Astrocyte (in vitro differentiated cells and primary cell): Measurements from ENCODE around the gene HECTD4. TPM values are rescaled to one million over a fixed set of nuclear protein-coding genes. Genes with fewer than 3 reads are reported as not detected.

ENCODE experiments used
- DNase-seq: peaks from one replicate; pipeline ENCODE4 v3.0.0-alpha.2; 2010; ENCODE audit warnings: low read depth
- FAIRE-seq: peaks from 2 replicates; lab custom pipeline; 2011; peaks lifted over from hg19 to GRCh38; lab: Jason Lieb, UNC
- H2AFZ ChIP-seq: 2 replicates; pipeline ENCODE4 v1.6.0; 2012; ENCODE audit warnings: low read depth, low read length, inconsistent platforms
- H3K27ac ChIP-seq: 2 replicates; pipeline ENCODE4 v1.5.1; 2011; ENCODE audit warnings: low read depth, low read length, inconsistent platforms
- H3K27me3 ChIP-seq: 2 replicates; pipeline ENCODE4 v1.6.0; 2011; ENCODE audit warnings: low read length, inconsistent platforms; ENCODE audit not compliant: insufficient read depth
- H3K36me3 ChIP-seq: 2 replicates; pipeline ENCODE4 v1.5.1; 2011; ENCODE audit warnings: low read length, inconsistent platforms; ENCODE audit not compliant: insufficient read depth
- H3K4me1 ChIP-seq: 2 replicates; pipeline ENCODE4 v1.5.1; 2011; ENCODE audit warnings: low read length, inconsistent platforms; ENCODE audit not compliant: insufficient read depth
- H3K4me2 ChIP-seq: 2 replicates; pipeline ENCODE4 v1.6.0; 2012; ENCODE audit warnings: low read length, inconsistent platforms
- H3K4me3 ChIP-seq: 2 replicates; pipeline ENCODE4 v1.5.1; 2011; ENCODE audit warnings: low read depth, mild to moderate bottlenecking, low read length, inconsistent platforms; ENCODE audit not compliant: insufficient read depth
- H3K79me2 ChIP-seq: 2 replicates; pipeline ENCODE4 v1.6.0; 2012; ENCODE audit warnings: mild to moderate bottlenecking, low read length, inconsistent platforms; ENCODE audit not compliant: insufficient read depth
- H3K9ac ChIP-seq: 2 replicates; pipeline ENCODE4 v1.6.0; 2012; ENCODE audit warnings: mild to moderate bottlenecking, low read length, inconsistent platforms
- H3K9me3 ChIP-seq: 2 replicates; pipeline ENCODE4 v1.5.1; 2012; ENCODE audit warnings: low read depth, mild to moderate bottlenecking, low read length, inconsistent platforms; ENCODE audit not compliant: insufficient read depth
- H4K20me1 ChIP-seq: 2 replicates; pipeline ENCODE4 v1.6.0; 2012; ENCODE audit warnings: low read length, inconsistent platforms; ENCODE audit not compliant: insufficient read depth
- H3K27ac Mint-ChIP-seq: one replicate; pipeline ENCODE4 v1.8.0; 2021; ENCODE audit warnings: mild to moderate bottlenecking, mixed read lengths; ENCODE audit not compliant: unreplicated experiment
- H3K27me3 Mint-ChIP-seq: one replicate; pipeline ENCODE4 v1.8.0; 2021; ENCODE audit warnings: low read depth, mixed read lengths; ENCODE audit not compliant: unreplicated experiment
- H3K36me3 Mint-ChIP-seq: one replicate; pipeline ENCODE4 v1.8.0; 2021; ENCODE audit warnings: low read depth, mixed read lengths; ENCODE audit not compliant: unreplicated experiment
- H3K4me1 Mint-ChIP-seq: one replicate; pipeline ENCODE4 v1.8.0; 2021; ENCODE audit warnings: low read depth, mixed read lengths; ENCODE audit not compliant: unreplicated experiment
- H3K4me3 Mint-ChIP-seq: one replicate; pipeline ENCODE4 v1.8.0; 2021; ENCODE audit warnings: mild to moderate bottlenecking, moderate library complexity, mixed read lengths; ENCODE audit not compliant: unreplicated experiment
- H3K9me3 Mint-ChIP-seq: one replicate; pipeline ENCODE4 v1.8.0; 2021; ENCODE audit warnings: mild to moderate bottlenecking, mixed read lengths; ENCODE audit not compliant: unreplicated experiment
- EZH2 ChIP-seq: IDR thresholded peaks from 2 replicates; pipeline ENCODE4 v1.6.1; 2012; ENCODE audit warnings: mild to moderate bottlenecking, low read length, inconsistent platforms; ENCODE audit not compliant: insufficient read depth
- total RNA-seq: library from RNA; stranded (reverse); gene quantifications from 2 replicates; pipeline ENCODE4 v1.2.1, GENCODE V29; 2021
- TF ChIP-seq, protein P1 (sequence below): IDR thresholded peaks from 2 replicates; pipeline ENCODE4 v1.5.1; 2011; ENCODE audit warnings: low read depth, mild to moderate bottlenecking, inconsistent platforms, low read length, moderate library complexity; ENCODE audit not compliant: insufficient read depth

HECTD4 gene
- total RNA-seq, 1 donor from 2014 or later = 38.9 TPM

DNA sequence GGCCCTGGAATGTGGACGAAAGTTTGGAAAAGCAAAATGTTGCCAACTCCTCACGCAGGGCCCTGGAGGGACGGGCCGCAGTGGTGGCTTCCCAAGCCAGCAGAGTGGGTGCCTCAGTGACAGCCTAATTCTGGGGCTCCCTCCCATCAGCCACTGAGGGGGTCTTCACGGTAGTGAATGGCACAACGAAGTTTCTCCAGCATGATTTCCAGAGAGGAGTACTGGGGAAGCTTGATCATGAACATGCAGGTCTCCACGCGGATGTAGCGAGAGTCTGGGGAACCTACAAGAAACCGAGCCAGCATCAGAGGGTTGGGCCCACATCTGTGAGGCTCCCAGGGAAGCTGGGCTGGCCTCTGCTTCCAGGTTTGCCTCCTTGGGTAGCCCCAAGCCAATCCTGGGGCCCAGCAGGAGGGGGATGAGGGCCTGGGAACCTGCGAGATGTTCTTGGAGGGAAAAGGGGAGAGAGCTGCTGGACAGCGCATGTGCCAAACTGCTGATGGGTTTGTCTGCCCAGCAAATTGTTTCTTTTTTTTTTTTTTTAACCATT is 219.9 kb downstream of the HECTD4 start:
- FAIRE-seq (no peak), DNase-seq (no peak)
- H3K36me3 ChIP-seq = peaks cover 9% of the 10 kb centered on the region
- H2AFZ ChIP-seq = no peak overlapping the region
- H3K9me3 ChIP-seq = no peaks in the 10 kb centered on the region
- Mint-ChIP-seq H3K4me3 (no peak overlapping the region), H3K36me3 (peaks cover 44% of the 10 kb centered on the region), H3K27ac (no peak overlapping the region), H3K4me1 (no peaks in the 10 kb centered on the region), H3K9me3 (peaks cover 8% of the 10 kb centered on the region), H3K27me3 (no peaks in the 10 kb centered on the region)
- no peaks in the 10 kb centered on the region for H4K20me1 ChIP-seq
- no peak overlapping the region for H3K27ac ChIP-seq
- no peak overlapping the region for H3K9ac ChIP-seq
- no peaks in the 10 kb centered on the region for H3K4me1 ChIP-seq
- TF ChIP-seq EZH2 = no peak
- TF ChIP-seq, protein P1, sequence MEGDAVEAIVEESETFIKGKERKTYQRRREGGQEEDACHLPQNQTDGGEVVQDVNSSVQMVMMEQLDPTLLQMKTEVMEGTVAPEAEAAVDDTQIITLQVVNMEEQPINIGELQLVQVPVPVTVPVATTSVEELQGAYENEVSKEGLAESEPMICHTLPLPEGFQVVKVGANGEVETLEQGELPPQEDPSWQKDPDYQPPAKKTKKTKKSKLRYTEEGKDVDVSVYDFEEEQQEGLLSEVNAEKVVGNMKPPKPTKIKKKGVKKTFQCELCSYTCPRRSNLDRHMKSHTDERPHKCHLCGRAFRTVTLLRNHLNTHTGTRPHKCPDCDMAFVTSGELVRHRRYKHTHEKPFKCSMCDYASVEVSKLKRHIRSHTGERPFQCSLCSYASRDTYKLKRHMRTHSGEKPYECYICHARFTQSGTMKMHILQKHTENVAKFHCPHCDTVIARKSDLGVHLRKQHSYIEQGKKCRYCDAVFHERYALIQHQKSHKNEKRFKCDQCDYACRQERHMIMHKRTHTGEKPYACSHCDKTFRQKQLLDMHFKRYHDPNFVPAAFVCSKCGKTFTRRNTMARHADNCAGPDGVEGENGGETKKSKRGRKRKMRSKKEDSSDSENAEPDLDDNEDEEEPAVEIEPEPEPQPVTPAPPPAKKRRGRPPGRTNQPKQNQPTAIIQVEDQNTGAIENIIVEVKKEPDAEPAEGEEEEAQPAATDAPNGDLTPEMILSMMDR = no peak
- no peaks in the 10 kb centered on the region for H3K79me2 ChIP-seq
- H3K4me3 ChIP-seq = no peak overlapping the region
- no peaks in the 10 kb centered on the region for H3K27me3 ChIP-seq
- H3K4me2 ChIP-seq = no peak overlapping the region

DNA sequence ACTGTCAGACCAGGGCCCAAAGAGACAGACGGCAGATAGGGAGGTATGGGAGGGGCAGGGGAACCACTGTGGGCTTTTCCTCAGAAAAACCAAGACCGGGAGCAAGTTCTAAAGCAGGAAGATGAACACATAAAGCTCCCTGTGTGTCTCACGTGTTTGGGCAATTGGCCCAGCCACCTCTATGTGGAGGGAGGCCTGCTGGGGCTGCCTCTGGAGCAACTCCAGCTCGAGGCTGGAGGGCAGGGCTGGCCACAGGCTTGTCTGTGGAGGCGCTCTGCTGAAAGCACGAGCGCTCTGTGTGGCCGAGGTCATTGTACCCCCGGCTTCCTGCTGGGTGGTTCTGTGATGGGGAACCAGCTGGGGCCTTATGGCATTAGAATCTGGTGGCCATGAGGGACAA is 220.5 kb downstream of the HECTD4 start:
- H3K79me2 ChIP-seq = no peaks in the 10 kb centered on the region
- TF ChIP-seq, protein P1 = no peak
- no peak for TF ChIP-seq EZH2
- no peak overlapping the region for H3K4me3 ChIP-seq
- Mint-ChIP-seq H3K36me3 (peaks cover 49% of the 10 kb centered on the region), H3K27me3 (no peaks in the 10 kb centered on the region), H3K27ac (no peak overlapping the region), H3K4me3 (no peak overlapping the region), H3K4me1 (no peaks in the 10 kb centered on the region), H3K9me3 (peaks cover 10% of the 10 kb centered on the region)
- H3K9ac ChIP-seq = no peak overlapping the region
- H3K36me3 ChIP-seq = peaks cover 9% of the 10 kb centered on the region
- H3K27ac ChIP-seq = no peak overlapping the region
- no peak for FAIRE-seq
- H4K20me1 ChIP-seq = no peaks in the 10 kb centered on the region
- H3K4me2 ChIP-seq = no peak overlapping the region
- DNase-seq = no peak
- no peaks in the 10 kb centered on the region for H3K4me1 ChIP-seq
- H3K9me3 ChIP-seq = no peaks in the 10 kb centered on the region
- no peaks in the 10 kb centered on the region for H3K27me3 ChIP-seq
- H2AFZ ChIP-seq = no peak overlapping the region

DNA sequence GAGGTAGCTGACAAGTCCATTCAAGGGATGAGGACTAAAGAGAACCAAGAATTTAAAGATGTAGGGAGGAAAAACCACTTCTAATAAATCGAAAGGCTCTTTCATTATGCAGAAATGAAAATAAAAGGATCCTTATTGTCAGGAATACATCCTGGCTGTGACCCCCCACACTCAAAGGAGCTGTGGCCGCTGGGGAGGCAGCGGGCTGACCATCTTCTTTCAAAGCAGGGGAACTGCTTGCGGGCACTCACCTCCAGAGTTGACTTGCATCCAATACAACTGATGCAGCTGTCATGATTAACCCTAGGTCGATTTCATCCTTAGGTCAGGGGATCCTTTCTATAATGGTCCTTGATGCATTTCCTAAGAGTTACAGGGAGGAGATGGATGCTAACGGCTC is 221.6 kb downstream of the HECTD4 start:
- Histone ChIP-seq H3K27ac (no peak overlapping the region), H4K20me1 (no peaks in the 10 kb centered on the region), H3K27me3 (no peaks in the 10 kb centered on the region), H3K4me3 (no peak overlapping the region), H3K4me2 (no peak overlapping the region), H2AFZ (no peak overlapping the region), H3K9me3 (no peaks in the 10 kb centered on the region), H3K79me2 (no peaks in the 10 kb centered on the region), H3K9ac (no peak overlapping the region), H3K4me1 (no peaks in the 10 kb centered on the region), H3K36me3 (peaks cover 9% of the 10 kb centered on the region)
- H3K4me3 Mint-ChIP-seq = no peak overlapping the region
- H3K9me3 Mint-ChIP-seq = peaks cover 15% of the 10 kb centered on the region
- H3K27me3 Mint-ChIP-seq = no peaks in the 10 kb centered on the region
- DNase-seq (no peak), FAIRE-seq (no peak)
- no peaks in the 10 kb centered on the region for H3K4me1 Mint-ChIP-seq
- TF ChIP-seq, protein P1 = no peak
- TF ChIP-seq EZH2 = no peak
- H3K27ac Mint-ChIP-seq = no peak overlapping the region
- peaks cover 58% of the 10 kb centered on the region for H3K36me3 Mint-ChIP-seq
